K562 (cell line): ENCODE results near the gene MAB21L3. TPM values are rescaled to one million over a fixed set of nuclear protein-coding genes. Genes with fewer than 3 reads are reported as not detected.

Experiments
- ATAC-seq: fragments of 200-7000 bp; cut with Tn5 transposase; 3 replicates; pipeline ENCODE4 v1.9.1; 2020; ENCODE audit warnings: moderate library complexity
- BruUV-seq: library from RNA; stranded (reverse); fragments of 400-500 nt; replicated peaks from 2 replicates; lab custom pipeline; 2021; lab: Mats Ljungman, UMichigan
- CTCF ChIA-PET: fragments of 300-600 bp; formaldehyde crosslinking; extraction: SDS; loops from one replicate; lab custom pipeline; 2021; ENCODE audit warnings: low intra/inter-chr PET ratio; lab: Yijun Ruan, JAX
- POLR2A ChIA-PET: fragments of 300-600, 350-650 bp; sonication (Branson Sonifier 250); formaldehyde crosslinking; extraction: SDS; loops from one replicate; lab custom pipeline; 2021; ENCODE audit warnings: antibody characterized with exemption, inconsistent platforms; lab: Yijun Ruan, JAX
- DNase-seq, 4 experiments: peaks; one replicate each; pipeline versions ENCODE4 v3.0.0 to v3.0.0-alpha.2; 2011 to 2018; ENCODE audit warnings: low spot score in 3 of 4, mixed read lengths in 3 of 4; ENCODE audit errors: extremely low read depth in 1 of 4
- FAIRE-seq: peaks from 2 replicates; lab custom pipeline; 2011; peaks lifted over from hg19 to GRCh38; lab: Jason Lieb, UNC
- H2AFZ ChIP-seq: 2 replicates; pipeline ENCODE4 v1.6.0; 2011; ENCODE audit warnings: low read depth, low read length, control low read depth, inconsistent platforms
- H3K27ac ChIP-seq: fragments of 200-600 bp; 3 replicates; pipeline ENCODE4 v1.8.0; 2011; ENCODE audit warnings: low read depth, mild to moderate bottlenecking, control low read depth, inconsistent platforms, low read length, moderate library complexity, mixed read lengths; ENCODE audit errors: extremely low read depth
- H3K27me3 ChIP-seq, 2 experiments: fragments of 300-600 bp in 1 of 2; 2 replicates in 1 of 2; 3 replicates in 1 of 2; pipeline versions ENCODE4 v1.6.0 to v1.8.0; 2011; ENCODE audit warnings: inconsistent platforms in 2 of 2, low read length in 2 of 2, mild to moderate bottlenecking in 1 of 2, mixed read lengths in 1 of 2, moderate library complexity in 1 of 2; ENCODE audit not compliant: control insufficient read depth in 2 of 2, insufficient read depth in 2 of 2
- H3K36me3 ChIP-seq: fragments of 300-600 bp; 3 replicates; pipeline ENCODE4 v1.8.0; 2011; ENCODE audit warnings: mild to moderate bottlenecking, low read length, inconsistent platforms; ENCODE audit not compliant: control insufficient read depth, insufficient read depth
- H3K4me1 ChIP-seq, 2 experiments: fragments of 200-600 bp in 1 of 2; replicated peaks in 1 of 2; 2 replicates in 1 of 2; 3 replicates in 1 of 2; pipeline versions ENCODE4 v1.5.1 to v1.8.0; 2011; ENCODE audit warnings: inconsistent platforms in 2 of 2, low read length in 2 of 2, mild to moderate bottlenecking in 1 of 2, mixed read lengths in 1 of 2, moderate library complexity in 1 of 2; ENCODE audit not compliant: control insufficient read depth in 2 of 2, insufficient read depth in 2 of 2
- H3K4me2 ChIP-seq: 2 replicates; pipeline ENCODE4 v1.6.1; 2011; ENCODE audit warnings: low read length, control low read depth, inconsistent platforms, mixed read lengths; ENCODE audit not compliant: insufficient read depth
- H3K4me3 ChIP-seq: fragments of 200-600 bp; sonication (generic), shearing (Covaris generic); 2 replicates; pipeline ENCODE4 v1.5.1; 2016; ENCODE audit warnings: control low read depth, inconsistent platforms
- H3K79me2 ChIP-seq: fragments of 200-600 bp; 3 replicates; pipeline ENCODE4 v1.8.0; 2011; ENCODE audit warnings: low read length, inconsistent platforms; ENCODE audit not compliant: control insufficient read depth, insufficient read depth
- H3K9ac ChIP-seq, 2 experiments: 2 replicates each; pipeline versions ENCODE4 v1.6.0 to v1.6.1; 2011; ENCODE audit warnings: low read depth in 2 of 2, low read length in 2 of 2, control low read depth in 1 of 2, inconsistent platforms in 1 of 2, mild to moderate bottlenecking in 1 of 2, mixed read lengths in 1 of 2; ENCODE audit not compliant: insufficient read depth in 1 of 2
- H3K9me1 ChIP-seq: one replicate; pipeline ENCODE4 v1.6.0; 2011; ENCODE audit warnings: inconsistent platforms, mild to moderate bottlenecking, low read length, moderate library complexity; ENCODE audit not compliant: control insufficient read depth, insufficient read depth
- H3K9me3 ChIP-seq: replicated peaks from 2 replicates; pipeline ENCODE4 v1.5.1; 2011; ENCODE audit warnings: low read depth, low read length, inconsistent platforms; ENCODE audit not compliant: control insufficient read depth, insufficient read depth
- H4K20me1 ChIP-seq: replicated peaks from 2 replicates; pipeline ENCODE4 v1.6.1; 2011; ENCODE audit warnings: low read length, inconsistent platforms, mixed read lengths; ENCODE audit not compliant: control insufficient read depth, insufficient read depth
- ARID4B ChIP-seq: sonication (generic); formaldehyde crosslinking; IDR thresholded peaks from 2 replicates; pipeline ENCODE4 v1.8.0; 2022; ENCODE audit warnings: mild to moderate bottlenecking, missing genetic modification reagents
- ATF7 ChIP-seq: fragments of 450-650 bp; IDR thresholded peaks from 2 replicates; pipeline ENCODE4 v1.7.1; 2014; ENCODE audit warnings: mild to moderate bottlenecking, moderate library complexity
- CBX8 ChIP-seq: fragments of 200-600 bp; sonication (generic); IDR thresholded peaks from 2 replicates; pipeline ENCODE4 v1.6.1; 2012; ENCODE audit warnings: borderline replicate concordance, mixed run types, low read depth, mild to moderate bottlenecking, moderate library complexity, mixed read lengths, low read length, control low read depth, inconsistent platforms; ENCODE audit not compliant: poor library complexity, severe bottlenecking; ENCODE audit errors: extremely low read depth
- CEBPG ChIP-seq, 3 experiments: fragments of 200-800 bp in 1 of 3; sonication (Bioruptor generic) in 1 of 3; sonication (generic) in 1 of 3; formaldehyde crosslinking in 1 of 3; IDR thresholded peaks in 2 of 3; conservative IDR thresholded peaks in 1 of 3; 2 replicates each; pipeline versions ENCODE4 v1.6.1 to v1.8.0; 2016 to 2022; ENCODE audit warnings: missing compliant biosample characterization in 2 of 3, missing genetic modification characterization in 2 of 3, mild to moderate bottlenecking in 1 of 3, missing genetic modification reagents in 1 of 3
- HDAC8 ChIP-seq: fragments of 450-650 bp; IDR thresholded peaks from 2 replicates; pipeline ENCODE4 v1.6.1; 2016; ENCODE audit warnings: mild to moderate bottlenecking, missing genetic modification characterization, moderate library complexity, missing compliant biosample characterization
- HOXB6 ChIP-seq: fragments of 250-450 bp; sonication (Bioruptor Pico); IDR thresholded peaks from 2 replicates; pipeline ENCODE4 v1.5.1; 2022; ENCODE audit warnings: mild to moderate bottlenecking, borderline replicate concordance
- NCOA2 ChIP-seq, 2 experiments: fragments of 450-650 bp; IDR thresholded peaks; 2 replicates each; pipeline ENCODE4 v1.6.1; 2018; ENCODE audit warnings: mild to moderate bottlenecking in 2 of 2, moderate library complexity in 1 of 2; ENCODE audit not compliant: partially characterized antibody in 2 of 2
- NFYB ChIP-seq: IDR thresholded peaks from 2 replicates; pipeline ENCODE4 v1.6.1; 2011; ENCODE audit warnings: mild to moderate bottlenecking, moderate library complexity; ENCODE audit not compliant: insufficient read length; ENCODE audit errors: extremely low read depth
- PRPF4 ChIP-seq: fragments of 200-400 bp; formaldehyde crosslinking; IDR thresholded peaks from one replicate; pipeline ENCODE4 v1.6.1; 2017; ENCODE audit warnings: low read length, low read depth, mild to moderate bottlenecking; ENCODE audit not compliant: insufficient read depth, poor library complexity, severe bottlenecking
- RAD21 ChIP-seq, 2 experiments: fragments of 250-450 bp in 1 of 2; fragments of 450-650 bp in 1 of 2; sonication (Bioruptor Pico) in 1 of 2; formaldehyde crosslinking in 1 of 2; IDR thresholded peaks in 1 of 2; conservative IDR thresholded peaks in 1 of 2; 2 replicates each; pipeline versions ENCODE4 v1.4.0 to v1.8.0; 2020 to 2022; ENCODE audit warnings: mild to moderate bottlenecking in 2 of 2, moderate library complexity in 1 of 2
- SMARCC2 ChIP-seq: fragments of 450-650 bp; IDR thresholded peaks from 2 replicates; pipeline ENCODE4 v1.6.1; 2017; ENCODE audit warnings: antibody characterized with exemption, moderate library complexity, mild to moderate bottlenecking, low read depth
- ZBTB8A ChIP-seq: fragments of 450-650 bp; IDR thresholded peaks from 2 replicates; pipeline ENCODE4 v1.6.1; 2018; ENCODE audit warnings: mild to moderate bottlenecking, moderate library complexity; ENCODE audit not compliant: partially characterized antibody
- ZNF589 ChIP-seq: fragments of 200-800 bp; sonication (Bioruptor generic); IDR thresholded peaks from 2 replicates; pipeline ENCODE4 v1.6.1; 2016; ENCODE audit warnings: low read depth, missing genetic modification characterization, missing compliant biosample characterization
- WGBS: fragments of 100-300 bp; shearing (Covaris generic); methylation state at CpG from one replicate; pipeline ENCODE4 v1.1.6; 2016; ENCODE audit warnings: low coverage, mixed read lengths; ENCODE audit not compliant: insufficient coverage; ENCODE audit errors: missing lambda C conversion rate; 5-methylcytosine and 5-hydroxymethylcytosine counted together
- in situ Hi-C: fragments of 300-500 bp; cut with MboI; formaldehyde crosslinking; loops from 4 replicates; pipeline ENCODE4 v1.15.0; 2018; ENCODE audit warnings: inconsistent platforms, mixed read lengths
- intact Hi-C: fragments of 100-400 bp; cut with micrococcal nuclease; formaldehyde crosslinking; loops from 2 replicates; pipeline ENCODE4 v1.14.2; 2022
- polyA plus RNA-seq, 8 experiments: library from polyadenylated mRNA; depleted of rRNA in 4 of 8; stranded (reverse) in 5 of 8; unstranded in 3 of 8; fragments of >200 nt; fragmentation: Nextera tagmentation in 2 of 8; fragmentation: Illumina TruSeq in 1 of 8; extraction: Ambion mirVana in 2 of 8; extraction: Trizol in 1 of 8; gene quantifications; 2 replicates each; pipeline versions ENCODE4 v1.2.1 to v1.2.3, GENCODE V29; 2011 to 2014; ENCODE audit warnings: inconsistent platforms in 1 of 8, missing spikeins in 1 of 8
- total RNA-seq, 7 experiments: library from RNA; depleted of rRNA in 6 of 7; stranded (reverse); fragments of >200 nt in 6 of 7; fragmentation: Illumina TruSeq in 2 of 7; extraction: Trizol in 2 of 7; gene quantifications; 2 replicates each; pipeline versions ENCODE4 v1.2.1 to v1.2.3, GENCODE V29; 2011 to 2021; ENCODE audit warnings: low replicate concordance in 1 of 7

MAB21L3 gene
- total and polyA plus RNA-seq, 9 of the 15 experiments (the other 6 are each of a cell fraction or from before 2014, with no cell fraction given) = not detected

DNA sequence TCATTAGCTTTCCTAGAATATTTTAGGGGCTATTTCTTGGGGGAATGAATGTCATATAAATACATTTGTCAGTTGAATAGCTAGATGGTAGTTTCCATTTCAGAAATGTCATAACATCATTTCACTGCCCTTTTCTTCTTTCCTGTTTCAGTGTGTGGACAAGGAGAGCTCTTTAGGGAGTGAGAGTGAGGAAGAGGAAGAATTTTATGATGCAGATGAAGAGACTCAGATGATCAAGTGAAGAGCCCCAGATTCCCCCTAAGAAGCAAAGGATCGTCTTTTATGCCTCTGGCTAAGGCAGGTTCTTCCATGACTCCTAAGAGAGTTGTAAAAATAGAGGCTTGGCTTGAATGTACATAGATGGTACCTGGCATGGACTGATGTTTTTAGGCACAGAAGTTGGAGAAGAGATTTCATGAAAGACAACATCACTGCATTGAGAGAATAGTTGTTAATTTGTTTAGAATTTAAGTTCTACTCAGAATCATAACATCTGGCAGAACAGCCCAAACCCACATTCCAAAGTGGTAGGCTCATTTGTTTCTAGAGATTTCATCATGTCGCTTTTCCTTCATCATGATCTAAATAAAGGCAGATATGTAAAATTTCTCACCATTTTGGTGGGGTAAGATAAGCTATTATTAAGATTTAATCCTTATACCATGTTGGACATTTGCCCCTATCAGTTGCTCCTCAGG is 44.2 kb upstream of the MAB21L3 start (continued):
- no peak for TF ChIP-seq NCOA2 (IDR thresholded peaks at IDR 0.05; ENCODE audit: partially characterized antibody in 2 of 2)
- TF ChIP-seq CEBPG (CRISPR knock-in tag; IDR thresholded peaks at IDR 0.05) = no peak
- TF ChIP-seq CEBPG (tag; conservative IDR thresholded peaks at IDR 0.05 in 1 of 2, IDR thresholded peaks at IDR 0.05 in 1 of 2) = peak; percentile 62 to 95
- TF ChIP-seq NFYB = no peak
- no peak for TF ChIP-seq RAD21 (CRISPR knock-in tag; conservative IDR thresholded peaks at IDR 0.05 in 1 of 2, IDR thresholded peaks at IDR 0.05 in 1 of 2)
- TF ChIP-seq ZBTB8A = no peak
- TF ChIP-seq ZNF589 = peak; percentile 70; the same call in 1 of the 2 replicates
- peak; percentile 64; the same call in 1 of the 2 replicates for TF ChIP-seq ATF7
- 0 out of 2 replicates have a peak, but pooled peaks have one; percentile 57 for TF ChIP-seq HDAC8 (tag)
- TF ChIP-seq SMARCC2 = no peak

DNA sequence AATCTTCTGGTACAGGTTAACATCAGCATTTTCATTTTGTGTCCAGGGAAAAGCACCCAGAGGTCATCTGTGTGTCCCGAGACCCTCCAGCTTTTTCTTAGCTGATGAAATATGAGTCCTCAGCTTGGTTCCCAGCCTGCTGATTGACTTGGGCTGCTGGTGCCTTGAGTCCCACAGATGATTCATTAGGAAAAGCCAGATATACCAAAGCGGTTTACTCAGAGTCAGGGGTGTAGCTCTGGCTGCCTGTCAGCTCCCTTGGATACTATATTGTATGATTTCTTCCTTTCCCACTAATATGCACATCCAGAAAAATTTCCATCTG is 43.7 kb upstream of the MAB21L3 start:
- no peaks in the 10 kb centered on the region for H3K4me1 ChIP-seq
- POLR2A ChIA-PET = no interaction called here
- ATAC-seq (no peak; the same call in 1 of the 3 replicates), DNase-seq (no peak), FAIRE-seq (no peak)
- no peaks in the 10 kb centered on the region for H3K36me3 ChIP-seq
- no peak overlapping the region for H3K9ac ChIP-seq
- no peak overlapping the region for H3K27ac ChIP-seq
- no peaks in the 10 kb centered on the region; the same call in 2 of the 3 replicates for H3K79me2 ChIP-seq
- no peaks in the 10 kb centered on the region for H3K9me1 ChIP-seq
- H3K4me3 ChIP-seq = no peak overlapping the region
- no peaks in the 10 kb centered on the region for H3K9me3 ChIP-seq
- no peak overlapping the region for H3K4me2 ChIP-seq
- in situ Hi-C loops (no loop called here), intact Hi-C loops (no loop called here)
- WGBS = 7% methylated on average over 2 of the region's 2 CpGs
- peaks cover 0 to 5% of the 10 kb centered on the region in 2 experiments; a peak in 1 of 5 replicates for H3K27me3 ChIP-seq
- BruUV-seq = no TSS peak
- no peak overlapping the region for H2AFZ ChIP-seq
- no peaks in the 10 kb centered on the region for H4K20me1 ChIP-seq
- CTCF ChIA-PET = no interaction called here
- TF ChIP-seq HOXB6 = no peak
- TF ChIP-seq ARID4B (CRISPR knock-in tag) = no peak
- TF ChIP-seq CEBPG (CRISPR knock-in tag; IDR thresholded peaks at IDR 0.05) = no peak
- TF ChIP-seq CEBPG (tag; conservative IDR thresholded peaks at IDR 0.05 in 1 of 2, IDR thresholded peaks at IDR 0.05 in 1 of 2) = peak in 1 of 2 experiments; percentile 86; a peak in 2 of 4 replicates
- no peak for TF ChIP-seq CBX8
- no peak for TF ChIP-seq PRPF4
